Measurements from ENCODE around the gene RAD51. TPM values are rescaled to one million over a fixed set of nuclear protein-coding genes. Genes with fewer than 3 reads are reported as not detected.

RAD51 gene
- total RNA-seq, 4 donors from 2014 or later = 0.56 to 0.75 (median 0.60) TPM; not detected in 1

DNA sequence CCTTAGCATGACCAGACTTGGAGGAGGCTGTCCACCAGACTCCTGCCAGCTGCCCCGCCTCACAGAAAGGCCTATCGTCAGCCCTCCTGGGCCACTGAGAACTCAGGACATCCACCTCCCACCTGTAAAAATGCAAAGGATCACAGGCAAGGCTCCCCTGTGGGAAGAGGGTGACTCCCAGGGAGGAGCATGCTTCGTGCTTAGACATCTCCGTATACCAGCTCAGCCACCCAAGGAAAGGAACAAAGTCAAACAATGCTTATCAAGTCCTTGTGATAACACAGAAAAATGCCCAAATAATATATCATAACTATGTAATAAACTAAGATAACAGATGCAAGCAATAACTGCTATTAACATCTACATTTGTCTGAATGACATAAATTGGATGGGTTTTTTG, 55.9 kb downstream of the RAD51 start:
- DNase-seq = no peak
- H3K27ac ChIP-seq = no peak overlapping the region
- in situ Hi-C loops (cut with MboI; ENCODE audit: low sequenced_read_pairs in 4 of 4) (loop anchor here in 2 of 4 donors (10.0 kb wide), 1 partner anchor 54 kb away; the partner anchor contains the start of genes DNAJC17 (in 2 of the 2) and ZFYVE19 (in 2 of the 2)), intact Hi-C loops (cut with DNase I; ENCODE audit: low total_unique reads) (loop anchor here (10.0 kb wide), 1 partner anchor 264 kb away; no protein-coding TSS in a partner anchor)
- H3K36me3 ChIP-seq = peaks cover 0 to 24% of the 10 kb centered on the region in 2 donors
- H3K9me3 ChIP-seq = no peaks in the 10 kb centered on the region
- no peaks in the 10 kb centered on the region for H3K27me3 ChIP-seq
- no peak for ATAC-seq
- H3K4me1 ChIP-seq = peaks cover 15% of the 10 kb centered on the region in 2 donors
- TF ChIP-seq, protein P1, sequence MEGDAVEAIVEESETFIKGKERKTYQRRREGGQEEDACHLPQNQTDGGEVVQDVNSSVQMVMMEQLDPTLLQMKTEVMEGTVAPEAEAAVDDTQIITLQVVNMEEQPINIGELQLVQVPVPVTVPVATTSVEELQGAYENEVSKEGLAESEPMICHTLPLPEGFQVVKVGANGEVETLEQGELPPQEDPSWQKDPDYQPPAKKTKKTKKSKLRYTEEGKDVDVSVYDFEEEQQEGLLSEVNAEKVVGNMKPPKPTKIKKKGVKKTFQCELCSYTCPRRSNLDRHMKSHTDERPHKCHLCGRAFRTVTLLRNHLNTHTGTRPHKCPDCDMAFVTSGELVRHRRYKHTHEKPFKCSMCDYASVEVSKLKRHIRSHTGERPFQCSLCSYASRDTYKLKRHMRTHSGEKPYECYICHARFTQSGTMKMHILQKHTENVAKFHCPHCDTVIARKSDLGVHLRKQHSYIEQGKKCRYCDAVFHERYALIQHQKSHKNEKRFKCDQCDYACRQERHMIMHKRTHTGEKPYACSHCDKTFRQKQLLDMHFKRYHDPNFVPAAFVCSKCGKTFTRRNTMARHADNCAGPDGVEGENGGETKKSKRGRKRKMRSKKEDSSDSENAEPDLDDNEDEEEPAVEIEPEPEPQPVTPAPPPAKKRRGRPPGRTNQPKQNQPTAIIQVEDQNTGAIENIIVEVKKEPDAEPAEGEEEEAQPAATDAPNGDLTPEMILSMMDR (IDR thresholded peaks at IDR 0.05 in 4 of 5, conservative IDR thresholded peaks at IDR 0.05 in 1 of 5) = no peak
- no peak for TF ChIP-seq POLR2A (IDR thresholded peaks at IDR 0.05)
- no peak overlapping the region for H3K4me3 ChIP-seq

DNA sequence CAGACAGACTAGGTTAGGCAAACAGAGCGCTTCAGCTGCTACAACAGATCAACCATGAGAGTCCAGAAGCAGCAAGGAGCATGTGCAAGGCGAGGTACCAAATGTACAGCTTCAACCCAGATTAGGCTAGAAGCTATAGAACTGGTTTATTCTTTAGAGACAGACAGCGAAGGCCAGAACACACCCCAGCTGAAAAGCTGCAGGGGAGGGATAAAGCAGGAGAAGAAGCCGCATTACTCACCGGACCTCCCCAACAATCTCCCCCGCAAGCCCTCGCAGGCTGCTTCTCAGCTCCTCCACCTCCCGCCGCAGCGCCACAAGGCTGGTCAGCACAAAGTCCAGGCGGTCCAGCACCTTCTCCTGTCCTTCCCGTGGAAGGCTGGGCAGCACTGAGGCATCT, 56.8 kb downstream of the RAD51 start:
- ATAC-seq (no peak), DNase-seq (no peak)
- H3K9me3 ChIP-seq = no peaks in the 10 kb centered on the region
- in situ Hi-C loops (cut with MboI; ENCODE audit: low sequenced_read_pairs in 4 of 4) (loop anchor here in 2 of 4 donors (10.0 kb wide), 1 partner anchor 53 kb away; the partner anchor contains the start of genes DNAJC17 (in 2 of the 2) and ZFYVE19 (in 2 of the 2)), intact Hi-C loops (cut with DNase I; ENCODE audit: low total_unique reads) (loop anchor here (10.0 kb wide), 1 partner anchor 263 kb away; no protein-coding TSS in a partner anchor)
- H3K4me1 ChIP-seq = peaks cover 15 to 16% of the 10 kb centered on the region in 2 donors
- H3K4me3 ChIP-seq = no peak overlapping the region
- TF ChIP-seq, protein P1 (IDR thresholded peaks at IDR 0.05 in 4 of 5, conservative IDR thresholded peaks at IDR 0.05 in 1 of 5) = no peak
- TF ChIP-seq POLR2A (IDR thresholded peaks at IDR 0.05) = no peak
- no peak overlapping the region for H3K27ac ChIP-seq
- H3K36me3 ChIP-seq = peaks cover 0 to 24% of the 10 kb centered on the region in 2 donors
- H3K27me3 ChIP-seq = no peaks in the 10 kb centered on the region

DNA sequence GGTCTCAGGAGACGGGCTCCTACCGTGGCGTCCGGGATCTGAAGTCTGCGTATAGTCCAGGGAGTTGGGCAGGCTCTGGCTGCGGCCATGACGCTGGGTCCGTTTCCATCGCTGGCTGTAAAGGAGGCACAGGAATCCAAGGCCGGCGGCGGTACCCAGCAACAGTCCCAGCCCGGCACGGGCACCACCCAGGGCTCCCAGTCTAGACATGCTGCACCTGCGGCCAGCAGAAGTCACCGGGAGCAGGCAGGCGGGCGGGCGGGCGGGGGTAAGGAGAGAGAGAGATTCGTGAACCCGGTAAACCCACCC, 59.6 kb downstream of the RAD51 start:
- in situ Hi-C loops (cut with MboI; ENCODE audit: low sequenced_read_pairs in 4 of 4) = loop anchor here in 2 of 4 donors (10.0 kb wide), 1 partner anchor 50 kb away; the partner anchor contains the start of genes DNAJC17 (in 2 of the 2) and ZFYVE19 (in 2 of the 2)
- intact Hi-C loops (cut with DNase I; ENCODE audit: low total_unique reads) = loop anchor here (2.0 to 10.0 kb wide), 3 partner anchors 60 to 260 kb away; partner anchors contain the start of genes RAD51 and VPS18
- peak overlapping the region; percentile 92 to 97 (median 95) for H3K27ac ChIP-seq
- H3K4me1 ChIP-seq = peaks cover 13 to 15% of the 10 kb centered on the region in 2 donors
- H3K27me3 ChIP-seq = no peaks in the 10 kb centered on the region
- DNase-seq = no peak
- H3K36me3 ChIP-seq = peaks cover 0 to 22% of the 10 kb centered on the region in 2 donors
- no peaks in the 10 kb centered on the region for H3K9me3 ChIP-seq
- ATAC-seq = peak; percentile 31 to 32
- TF ChIP-seq, protein P1 (IDR thresholded peaks at IDR 0.05 in 4 of 5, conservative IDR thresholded peaks at IDR 0.05 in 1 of 5) = no peak
- TF ChIP-seq POLR2A (IDR thresholded peaks at IDR 0.05) = no peak
- H3K4me3 ChIP-seq = peak overlapping the region; percentile 90 to 100 (median 96)

DNA sequence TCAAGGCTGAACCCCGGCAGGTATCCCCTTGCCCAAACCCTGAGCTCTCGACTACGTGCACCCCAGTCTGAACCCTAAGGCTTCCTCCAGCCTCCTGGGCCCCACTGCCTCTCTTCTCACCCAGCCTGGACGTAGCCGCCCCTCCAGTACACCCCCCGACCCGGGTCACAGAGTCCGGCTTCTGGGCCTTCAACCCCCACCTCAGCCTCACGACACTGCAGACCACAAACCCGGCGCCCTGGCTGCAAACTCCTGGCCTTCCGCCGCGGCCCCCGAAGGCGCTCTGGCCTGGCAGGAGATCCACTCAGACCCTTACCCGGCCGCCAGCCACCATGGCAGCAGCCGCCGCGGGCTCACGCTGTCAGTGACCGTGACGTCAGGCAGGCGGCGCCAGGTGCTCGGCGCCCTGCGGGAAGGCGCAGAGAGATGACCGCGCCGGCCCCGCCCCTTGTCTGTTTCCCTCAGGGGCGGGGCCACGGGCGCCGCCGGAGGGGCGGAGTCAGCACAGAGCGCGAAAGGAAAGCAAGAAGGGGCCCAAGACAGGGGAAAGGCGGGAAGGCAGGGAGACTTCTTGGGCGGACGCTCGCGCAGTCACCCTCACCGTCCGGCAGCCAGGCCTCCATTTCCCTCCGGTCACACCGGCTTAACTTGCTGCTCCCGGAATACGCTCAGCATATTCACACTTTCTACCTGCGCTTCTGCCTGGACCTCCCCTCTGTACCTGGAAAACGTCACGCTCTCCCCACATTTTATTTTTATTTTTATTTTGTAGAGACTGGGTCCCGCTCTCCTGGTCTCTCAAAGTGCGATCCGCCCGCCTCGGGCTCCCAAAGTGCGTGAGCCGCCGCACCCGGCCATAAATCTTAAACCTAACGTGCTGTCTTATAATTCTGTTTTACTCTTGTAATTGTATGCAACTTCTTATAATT, 60.2 kb downstream of the RAD51 start, which contains the start of gene RMDN3:
Gene RMDN3, minus strand, starts transcription at position 372 of the 929 bp plus-strand sequence. CDS start 471 bp downstream, outside the sequence.
- peaks cover 0 to 18% of the 10 kb centered on the region in 2 donors for H3K36me3 ChIP-seq
- H3K27ac ChIP-seq = peak within 1 kb of the TSS; percentile 92 to 97 (median 95)
- intact Hi-C loops (cut with DNase I; ENCODE audit: low total_unique reads) (loop anchor here (2.0 to 10.0 kb wide), 4 partner anchors 60 to 260 kb away; partner anchors contain the start of genes CCDC32, RAD51, RPUSD2 and VPS18), in situ Hi-C loops (cut with MboI; ENCODE audit: low sequenced_read_pairs in 4 of 4) (loop anchor here in 2 of 4 donors (10.0 kb wide), 1 partner anchor 50 kb away; the partner anchor contains the start of genes DNAJC17 (in 2 of the 2) and ZFYVE19 (in 2 of the 2))
- H3K9me3 ChIP-seq = no peaks in the 10 kb centered on the region
- DNase-seq (peak; percentile 78 to 88), ATAC-seq (peak; percentile 90 to 93)
- H3K4me3 ChIP-seq = peak within 1 kb of the TSS; percentile 90 to 100 (median 96)
- TF ChIP-seq POLR2A (IDR thresholded peaks at IDR 0.05) = peak; percentile 78 to 80
- TF ChIP-seq, protein P1 (IDR thresholded peaks at IDR 0.05 in 4 of 5, conservative IDR thresholded peaks at IDR 0.05 in 1 of 5) = no peak
- H3K4me1 ChIP-seq = peaks cover 13 to 15% of the 10 kb centered on the region in 2 donors
- H3K27me3 ChIP-seq = no peaks in the 10 kb centered on the region
